Ovary (tissue), 1 donor: ENCODE measurements around the gene SRGN.

Experiments
- EP300 ChIP-seq: sonication (generic); formaldehyde crosslinking; IDR thresholded peaks from one replicate; pipeline ENCODE4 v1.6.1; 2017; ENCODE audit warnings: antibody characterized with exemption
- POLR2A ChIP-seq: fragments of 450-650 bp; IDR thresholded peaks from one replicate; pipeline ENCODE4 v1.6.1; 2017; ENCODE audit warnings: antibody characterized with exemption, mild to moderate bottlenecking, moderate library complexity

DNA sequence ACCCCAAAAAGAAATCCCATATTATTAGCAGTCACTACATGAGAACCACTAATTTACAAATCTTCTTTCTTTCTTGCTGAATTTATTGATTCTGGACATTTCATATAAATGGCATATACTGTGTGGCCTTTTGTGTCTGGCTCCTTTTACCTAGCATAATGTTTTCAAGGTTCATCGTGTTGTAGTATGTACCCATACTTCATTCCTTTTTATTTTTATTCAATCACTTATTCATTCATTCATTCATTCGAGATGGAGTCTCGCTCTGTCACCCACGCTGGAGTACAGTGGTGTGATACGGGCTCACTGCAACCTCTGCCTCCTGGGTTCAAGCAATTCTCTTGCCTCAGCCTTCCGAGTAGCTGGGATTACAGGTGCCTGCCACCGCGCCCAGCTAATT lies 58.0 kb downstream of the SRGN start:
- no peak for TF ChIP-seq POLR2A
- no peak for TF ChIP-seq EP300
